SH-SY5Y (cell line): ENCODE results near the gene TMEM106B.

Source experiments
- GATA2 ChIP-seq: IDR thresholded peaks from 2 replicates; pipeline ENCODE4 v1.6.1; 2011; ENCODE audit warnings: mild to moderate bottlenecking, low read depth, low read length
- GATA3 ChIP-seq: IDR thresholded peaks from 2 replicates; pipeline ENCODE4 v1.6.1; 2011; ENCODE audit warnings: low read depth, mild to moderate bottlenecking, low read length, moderate library complexity

- TF ChIP-seq GATA2 (no peak), GATA3 (no peak)
Observed at GRCh38 chr7:12287901-12288300, 76.8 kb downstream of the TMEM106B start.
